Subcutaneous adipose tissue (tissue), 4 donors: ENCODE data around the gene GSTA2. TPM values are rescaled to one million over a fixed set of nuclear protein-coding genes. Genes with fewer than 3 reads are reported as not detected.

Experiments used
- total RNA-seq, 4 donors: library from RNA; depleted of rRNA; stranded (reverse); fragments of >200 nt; gene quantifications; one replicate each; pipeline ENCODE4 v1.1.0, GENCODE V29; 2016
- TF ChIP-seq, protein P1 (sequence below): fragments of 450-650 bp; IDR thresholded peaks from one replicate; pipeline ENCODE4 v1.5.1; 2016; ENCODE audit warnings: low read depth, mild to moderate bottlenecking, control low read depth, antibody characterized with exemption, moderate library complexity

GSTA2 gene
- total RNA-seq, 4 donors from 2014 or later: not detected

DNA sequence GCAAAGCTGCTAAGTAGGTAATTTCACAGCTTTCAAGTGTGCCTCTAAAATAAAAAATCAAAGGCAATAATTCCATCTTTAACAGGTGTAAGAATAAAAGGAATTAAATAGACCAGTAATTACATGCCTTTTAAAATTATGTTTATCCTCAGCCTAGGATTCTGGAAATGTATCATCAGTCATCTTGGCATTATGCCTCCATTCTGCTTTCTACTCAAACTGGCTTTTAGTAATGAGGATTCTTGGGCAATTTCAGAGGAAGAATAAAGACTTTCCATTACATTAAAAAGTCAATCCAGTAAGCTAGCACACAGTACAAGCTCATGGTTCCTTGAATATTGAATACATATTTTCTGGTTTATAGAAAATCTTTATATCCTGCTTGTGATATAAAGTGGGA, 44.7 kb downstream of the GSTA2 start:
- TF ChIP-seq, protein P1, sequence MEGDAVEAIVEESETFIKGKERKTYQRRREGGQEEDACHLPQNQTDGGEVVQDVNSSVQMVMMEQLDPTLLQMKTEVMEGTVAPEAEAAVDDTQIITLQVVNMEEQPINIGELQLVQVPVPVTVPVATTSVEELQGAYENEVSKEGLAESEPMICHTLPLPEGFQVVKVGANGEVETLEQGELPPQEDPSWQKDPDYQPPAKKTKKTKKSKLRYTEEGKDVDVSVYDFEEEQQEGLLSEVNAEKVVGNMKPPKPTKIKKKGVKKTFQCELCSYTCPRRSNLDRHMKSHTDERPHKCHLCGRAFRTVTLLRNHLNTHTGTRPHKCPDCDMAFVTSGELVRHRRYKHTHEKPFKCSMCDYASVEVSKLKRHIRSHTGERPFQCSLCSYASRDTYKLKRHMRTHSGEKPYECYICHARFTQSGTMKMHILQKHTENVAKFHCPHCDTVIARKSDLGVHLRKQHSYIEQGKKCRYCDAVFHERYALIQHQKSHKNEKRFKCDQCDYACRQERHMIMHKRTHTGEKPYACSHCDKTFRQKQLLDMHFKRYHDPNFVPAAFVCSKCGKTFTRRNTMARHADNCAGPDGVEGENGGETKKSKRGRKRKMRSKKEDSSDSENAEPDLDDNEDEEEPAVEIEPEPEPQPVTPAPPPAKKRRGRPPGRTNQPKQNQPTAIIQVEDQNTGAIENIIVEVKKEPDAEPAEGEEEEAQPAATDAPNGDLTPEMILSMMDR: no peak

GRCh38 chr6:52712136-52712535, 51.1 kb downstream of the GSTA2 start:
- TF ChIP-seq, protein P1: no peak

DNA sequence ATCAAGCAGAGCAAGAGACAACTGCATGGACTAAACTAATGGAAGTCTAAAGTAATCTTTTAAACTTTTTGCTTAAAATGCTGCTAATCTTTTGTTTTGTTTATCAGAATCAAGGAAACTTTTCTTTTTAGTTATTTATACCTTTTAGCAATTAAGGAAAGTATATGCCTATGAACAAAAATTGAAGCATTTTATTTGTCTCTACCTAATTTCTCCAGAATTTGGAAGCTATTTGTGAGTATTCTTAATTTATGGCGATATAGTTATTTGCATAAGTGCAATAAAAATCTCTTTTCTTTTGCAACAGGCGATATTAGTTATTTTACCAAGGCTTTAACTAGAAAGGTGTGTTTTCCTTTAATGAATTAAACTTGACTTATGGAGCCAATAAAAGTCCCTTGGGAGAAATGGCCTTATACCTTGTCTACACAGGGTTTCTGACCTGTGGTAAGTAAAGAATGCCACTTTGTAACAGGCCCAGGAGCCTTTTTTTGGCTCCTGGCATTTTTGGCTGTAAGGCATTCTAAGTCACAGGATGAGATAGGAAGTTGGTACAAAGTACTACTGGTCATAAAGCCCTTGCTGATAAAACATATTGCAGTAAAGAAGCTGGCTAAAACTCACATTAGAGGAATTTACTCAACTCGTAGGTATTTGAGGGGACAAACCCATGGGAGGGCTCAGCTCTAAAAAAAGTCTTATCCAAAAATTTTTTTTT, 55.2 kb downstream of the GSTA2 start:
- TF ChIP-seq, protein P1: no peak

GRCh38 chr6:52706001-52706400, 57.3 kb downstream of the GSTA2 start:
- TF ChIP-seq, protein P1: no peak

GRCh38 chr6:52704060-52704459, 59.2 kb downstream of the GSTA2 start:
- TF ChIP-seq, protein P1: no peak

Other genes with a start within 250 kb of the GSTA2 start
- 10 to 100 TPM; 18.3 to 39.1 (median 27.6) TPM for gene TRAM2, start 186.4 kb downstream of the GSTA2 start, total RNA-seq
- gene TMEM14A, start 92.4 kb downstream of the GSTA2 start, total RNA-seq: 10 to 100 TPM; 12.6 to 26.9 (median 19.7) TPM
- not detected for gene GSTA1, start 40.3 kb upstream of the GSTA2 start, total RNA-seq
- not detected for gene GSTA5, start 77.3 kb upstream of the GSTA2 start, total RNA-seq
- not detected for gene GSTA3, start 146.2 kb upstream of the GSTA2 start, total RNA-seq
- gene GSTA4, start 231.8 kb upstream of the GSTA2 start, total RNA-seq: 10 to 100 TPM; 19.8 to 30.5 (median 24.8) TPM